H9 (cell line): Measurements from ENCODE around the gene PHOSPHO1. TPM values are rescaled to one million over a fixed set of nuclear protein-coding genes. Genes with fewer than 3 reads are reported as not detected.

Source experiments
- DNase-seq: peaks from one replicate; pipeline ENCODE4 v3.0.0-alpha.2; 2017
- H2AFZ ChIP-seq: one replicate; pipeline ENCODE4 v1.6.1; 2013; ENCODE audit warnings: mild to moderate bottlenecking, low read length, control low read depth, moderate library complexity
- H2AK5ac ChIP-seq: 2 replicates; pipeline ENCODE4 v1.6.1; 2013; ENCODE audit warnings: low read length, control low read depth, mixed read lengths; ENCODE audit not compliant: insufficient read length
- H2BK120ac ChIP-seq: one replicate; pipeline ENCODE4 v1.6.1; 2013; ENCODE audit warnings: low read depth, mild to moderate bottlenecking, low read length, control low read depth, inconsistent platforms; ENCODE audit not compliant: poor library complexity, severe bottlenecking
- H2BK12ac ChIP-seq: 2 replicates; pipeline ENCODE4 v1.6.1; 2013; ENCODE audit warnings: low read length, control low read depth, mixed read lengths, low read depth; ENCODE audit not compliant: insufficient read length
- H2BK15ac ChIP-seq: 2 replicates; pipeline ENCODE4 v1.6.1; 2013; ENCODE audit warnings: low read depth, low read length, control low read depth
- H2BK20ac ChIP-seq: one replicate; pipeline ENCODE4 v1.6.1; 2013; ENCODE audit warnings: low read depth, mild to moderate bottlenecking, low read length, control low read depth, inconsistent platforms; ENCODE audit not compliant: poor library complexity, severe bottlenecking
- H2BK5ac ChIP-seq: 2 replicates; pipeline ENCODE4 v1.6.1; 2013; ENCODE audit warnings: low read length, control low read depth, mixed read lengths; ENCODE audit not compliant: insufficient read length
- H3K14ac ChIP-seq: 2 replicates; pipeline ENCODE4 v1.6.1; 2013; ENCODE audit warnings: low read length, control low read depth; ENCODE audit not compliant: insufficient read depth
- H3K18ac ChIP-seq: 2 replicates; pipeline ENCODE4 v1.6.1; 2013; ENCODE audit warnings: low read depth, mild to moderate bottlenecking, mixed read lengths, low read length, control low read depth; ENCODE audit not compliant: insufficient read length
- H3K23ac ChIP-seq: 2 replicates; pipeline ENCODE4 v1.6.1; 2013; ENCODE audit warnings: low read length, control low read depth, mixed read lengths, low read depth; ENCODE audit not compliant: insufficient read length
- H3K23me2 ChIP-seq: 2 replicates; pipeline ENCODE4 v1.6.1; 2013; ENCODE audit warnings: low read depth, mild to moderate bottlenecking, mixed read lengths, low read length, control low read depth; ENCODE audit not compliant: insufficient read length, poor library complexity, severe bottlenecking
- H3K27ac ChIP-seq: 2 replicates; pipeline ENCODE4 v1.5.1; 2013; ENCODE audit warnings: low read length, control low read depth, mixed read lengths, low read depth; ENCODE audit not compliant: insufficient read length
- H3K27me3 ChIP-seq: 2 replicates; pipeline ENCODE4 v1.6.1; 2013; ENCODE audit warnings: low read length, control low read depth, inconsistent platforms; ENCODE audit not compliant: insufficient read depth
- H3K4ac ChIP-seq: 2 replicates; pipeline ENCODE4 v1.6.1; 2013; ENCODE audit warnings: low read depth, mild to moderate bottlenecking, control low read depth, inconsistent platforms, low read length, moderate library complexity
- H3K4me1 ChIP-seq: 2 replicates; pipeline ENCODE4 v1.6.1; 2013; ENCODE audit warnings: low read length, control low read depth, inconsistent platforms; ENCODE audit not compliant: insufficient read depth
- H3K4me2 ChIP-seq: 2 replicates; pipeline ENCODE4 v1.6.1; 2013; ENCODE audit warnings: low read length, control low read depth, mixed read lengths; ENCODE audit not compliant: insufficient read length, insufficient read depth
- H3K56ac ChIP-seq: 2 replicates; pipeline ENCODE4 v1.6.1; 2013; ENCODE audit warnings: low read depth, mild to moderate bottlenecking, mixed read lengths, low read length, control low read depth; ENCODE audit not compliant: insufficient read length
- H3K79me1 ChIP-seq: 2 replicates; pipeline ENCODE4 v1.6.1; 2013; ENCODE audit warnings: low read depth, mild to moderate bottlenecking, moderate library complexity, low read length, control low read depth, inconsistent platforms; ENCODE audit not compliant: insufficient read depth, poor library complexity, severe bottlenecking
- H3K79me2 ChIP-seq: 2 replicates; pipeline ENCODE4 v1.6.1; 2013; ENCODE audit warnings: low read length, control low read depth, inconsistent platforms; ENCODE audit not compliant: insufficient read depth
- H3K9ac ChIP-seq: 2 replicates; pipeline ENCODE4 v1.6.1; 2013; ENCODE audit warnings: low read length, control low read depth, mixed read lengths; ENCODE audit not compliant: insufficient read length; ENCODE audit errors: extremely low read depth
- H3K9me3 ChIP-seq: one replicate; pipeline ENCODE4 v1.6.1; 2013; ENCODE audit warnings: low read depth, low read length, inconsistent platforms; ENCODE audit not compliant: control insufficient read depth
- H3T11ph ChIP-seq: one replicate; pipeline ENCODE4 v1.6.1; 2013; ENCODE audit warnings: mild to moderate bottlenecking, low read length, control low read depth, inconsistent platforms
- H4K20me1 ChIP-seq: one replicate; pipeline ENCODE4 v1.6.1; 2013; ENCODE audit not compliant: control insufficient read depth, insufficient read length, insufficient read depth
- H4K5ac ChIP-seq: 2 replicates; pipeline ENCODE4 v1.6.1; 2013; ENCODE audit warnings: low read depth, mild to moderate bottlenecking, mixed read lengths, low read length, control low read depth; ENCODE audit not compliant: insufficient read length
- H4K8ac ChIP-seq: replicated peaks from 2 replicates; pipeline ENCODE4 v1.6.1; 2013; ENCODE audit warnings: low read length, control low read depth, mixed read lengths, low read depth; ENCODE audit not compliant: insufficient read length
- H4K91ac ChIP-seq: 2 replicates; pipeline ENCODE4 v1.6.1; 2013; ENCODE audit warnings: low read depth, mild to moderate bottlenecking, moderate library complexity, mixed read lengths, low read length, control low read depth; ENCODE audit not compliant: insufficient read length
- H3K27ac Mint-ChIP-seq, 3 experiments: 2 replicates in 2 of 3; 3 replicates in 1 of 3; pipeline ENCODE4 v1.8.0; 2020 to 2021; ENCODE audit warnings: mixed read lengths in 3 of 3, mild to moderate bottlenecking in 1 of 3, moderate library complexity in 1 of 3
- H3K27me3 Mint-ChIP-seq: 2 replicates; pipeline ENCODE4 v1.8.0; 2021; ENCODE audit warnings: low read depth, mild to moderate bottlenecking, moderate library complexity, mixed read lengths
- H3K36me3 Mint-ChIP-seq, 3 experiments: 2 replicates in 2 of 3; 3 replicates in 1 of 3; pipeline ENCODE4 v1.8.0; 2020 to 2021; ENCODE audit warnings: low read depth in 3 of 3, mixed read lengths in 3 of 3; ENCODE audit not compliant: insufficient read depth in 1 of 3
- H3K4me1 Mint-ChIP-seq, 2 experiments: 2 replicates each; pipeline ENCODE4 v1.8.0; 2020; ENCODE audit warnings: mixed read lengths in 2 of 2
- H3K4me3 Mint-ChIP-seq, 2 experiments: 2 replicates in 1 of 2; 3 replicates in 1 of 2; pipeline ENCODE4 v1.8.0; 2020 to 2021; ENCODE audit warnings: mild to moderate bottlenecking in 2 of 2, mixed read lengths in 2 of 2, moderate library complexity in 1 of 2
- H3K9me3 Mint-ChIP-seq, 2 experiments: 2 replicates in 1 of 2; 3 replicates in 1 of 2; pipeline ENCODE4 v1.8.0; 2020; ENCODE audit warnings: mild to moderate bottlenecking in 2 of 2, mixed read lengths in 2 of 2, moderate library complexity in 1 of 2
- CTCF ChIP-seq: fragments of 200-600 bp; sonication (generic); conservative IDR thresholded peaks from 3 replicates; pipeline ENCODE4 v1.8.0; 2021; ENCODE audit warnings: antibody characterized with exemption, mild to moderate bottlenecking
- WGBS: extraction: QIAGEN DNeasy Blood & Tissue Kit; methylation state at CpG from one replicate; pipeline ENCODE4 v1.1.7; 2013; ENCODE audit warnings: missing lambda C conversion rate, low lambda C conversion rate, mixed read lengths; ENCODE audit not compliant: insufficient read length; ENCODE audit errors: extremely low coverage; 5-methylcytosine and 5-hydroxymethylcytosine counted together
- total RNA-seq: library from RNA; stranded (reverse); gene quantifications from 2 replicates; pipeline ENCODE4 v1.2.1, GENCODE V29; 2021

The PHOSPHO1 gene
- total RNA-seq, 1 experiment from 2014 or later: 0.63 TPM

- peaks cover 40% of the 10 kb centered on the region for H3K27me3 Mint-ChIP-seq
- H3K4me1 Mint-ChIP-seq: peaks cover 24 to 25% of the 10 kb centered on the region in 2 experiments
- Histone ChIP-seq H3K4ac (no peak overlapping the region), H3K4me2 (no peak overlapping the region), H3K27me3 (no peaks in the 10 kb centered on the region; the same call in 1 of the 2 replicates), H3K9ac (no peak overlapping the region), H3K27ac (no peak overlapping the region), H3K56ac (no peak overlapping the region), H3K79me1 (no peaks in the 10 kb centered on the region), H3K18ac (no peak overlapping the region), H2BK5ac (no peak overlapping the region), H3T11ph (no peak overlapping the region), H3K23me2 (peaks cover 2% of the 10 kb centered on the region), H3K14ac (no peak overlapping the region), H4K8ac (no peak overlapping the region), H2BK120ac (no peak overlapping the region), H4K20me1 (no peaks in the 10 kb centered on the region), H3K4me1 (0 out of 2 replicates have a peak, but pooled peaks cover 2% of the 10 kb centered on the region), H2BK12ac (no peak overlapping the region), H2BK15ac (no peak overlapping the region), H3K9me3 (no peaks in the 10 kb centered on the region), H3K79me2 (no peaks in the 10 kb centered on the region), H4K5ac (no peak overlapping the region), H2AK5ac (no peak overlapping the region), H2BK20ac (no peak overlapping the region), H3K23ac (no peak overlapping the region), H2AFZ (no peak overlapping the region), H4K91ac (no peak overlapping the region)
- H3K27ac Mint-ChIP-seq: no peak overlapping the region
- DNase-seq: peak; percentile 73
- no CpG with 5 or more reads among the region's 37 CpGs for WGBS
- H3K4me3 Mint-ChIP-seq: 0 out of 5 replicates have a peak overlapping the region, but pooled peaks of 1 of the 2 experiments have one; percentile 13
- no peaks in the 10 kb centered on the region for H3K9me3 Mint-ChIP-seq
- no peaks in the 10 kb centered on the region; a peak in 1 of 7 replicates for H3K36me3 Mint-ChIP-seq
- peak; percentile 55 for TF ChIP-seq CTCF
These were observed 11.4 kb downstream of the PHOSPHO1 start for GRCh38 chr17:49218941-49219913.
